Measurements from ENCODE around the gene ZYX.

DNA sequence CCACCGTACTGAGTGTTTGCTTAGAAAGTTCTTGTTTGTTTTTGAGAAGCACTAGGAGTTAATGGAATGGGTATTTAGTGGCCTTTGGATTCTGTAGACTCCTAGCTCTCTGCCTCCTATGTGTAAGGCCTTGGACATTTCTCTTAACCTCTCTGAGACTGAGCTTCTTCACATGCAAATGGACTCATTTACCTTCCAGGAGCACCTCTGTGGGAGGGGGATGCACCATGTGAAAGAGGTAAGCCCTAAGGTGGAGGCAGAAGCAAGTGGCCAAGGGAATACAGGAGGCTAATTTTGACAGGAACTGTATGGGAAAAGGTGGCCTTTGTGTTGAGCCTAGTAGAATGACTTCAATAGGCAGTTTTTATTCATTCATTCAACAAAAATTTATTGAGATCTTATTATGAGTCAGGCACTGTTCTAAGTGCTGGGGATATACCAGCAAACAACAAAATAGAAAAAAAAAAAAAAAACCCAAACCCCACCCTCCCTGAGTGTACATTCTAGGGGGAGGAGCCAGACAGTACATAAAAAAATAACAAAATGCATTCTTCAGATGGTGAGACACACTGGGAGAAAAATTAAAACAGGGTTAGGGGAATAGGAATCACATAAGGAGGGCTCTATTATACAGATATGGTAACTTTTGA, 36.7 kb downstream of the ZYX start:
- TF ChIP-seq CTCF (optimal IDR thresholded peaks at IDR 0.05 in 1 of 3, IDR thresholded peaks at IDR 0.05 in 1 of 3, conservative IDR thresholded peaks at IDR 0.05 in 1 of 3; ENCODE audit: extremely low read depth in 1 of 3, insufficient read depth in 2 of 3, low read length in 3 of 3) (no peak), EZH2 (IDR thresholded peaks at IDR 0.05; ENCODE audit: low read length) (no peak)
